ENCODE measurements around the gene TECPR1.
A peak's percentile ranks its signal among the peaks of the same experiment; 100 is the strongest.

Gene TECPR1

GRCh38 chr7:98284335-98285036 lies 32.5 kb upstream of the TECPR1 start:
- no peak for DNase-seq

DNA sequence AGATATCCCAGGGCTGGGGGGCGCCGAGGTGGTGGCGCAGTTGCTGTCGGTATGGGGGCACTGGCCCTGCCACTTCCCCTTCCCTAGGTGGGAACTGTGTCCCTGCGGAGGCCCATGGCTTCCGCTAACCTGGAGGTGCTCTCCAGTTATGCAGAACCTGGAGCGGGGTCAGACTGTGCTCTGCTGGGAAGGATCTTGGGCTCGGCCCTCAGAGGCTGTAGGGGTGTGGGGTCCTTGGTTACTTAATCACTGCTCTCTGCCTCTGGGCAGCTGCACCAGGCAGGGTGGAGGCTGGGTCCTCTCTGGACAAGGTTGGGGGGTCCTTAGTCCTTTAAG lies 31.8 kb upstream of the TECPR1 start:
- DNase-seq = no peak

- no peak for DNase-seq
Observed at GRCh38 chr7:98283127-98283886, 31.3 kb upstream of the TECPR1 start.

DNA sequence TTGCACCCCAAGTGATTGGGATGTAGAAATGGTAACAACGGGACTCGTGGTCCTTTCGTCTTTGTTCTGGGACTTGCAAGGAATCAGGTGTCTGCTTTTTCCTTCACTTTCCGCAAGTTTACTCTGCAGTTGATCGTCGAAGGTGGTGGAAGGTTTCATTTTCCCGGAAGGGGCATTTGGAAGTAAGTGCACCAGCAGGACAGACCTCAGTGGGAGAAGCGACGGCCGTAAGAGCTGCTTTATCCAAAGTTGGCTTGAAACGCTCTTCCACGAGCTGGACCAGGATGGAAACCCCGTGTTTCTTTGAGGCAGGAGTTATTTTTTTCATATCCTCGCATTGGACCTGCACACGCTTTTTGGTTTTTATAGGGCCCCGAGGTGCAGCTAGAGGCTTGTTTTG lies 30.7 kb upstream of the TECPR1 start:
- DNase-seq = no peak

- peak in 1 of 2 experiments; percentile 47 for DNase-seq
Observed at GRCh38 chr7:98281757-98282606, 29.9 kb upstream of the TECPR1 start.

DNA sequence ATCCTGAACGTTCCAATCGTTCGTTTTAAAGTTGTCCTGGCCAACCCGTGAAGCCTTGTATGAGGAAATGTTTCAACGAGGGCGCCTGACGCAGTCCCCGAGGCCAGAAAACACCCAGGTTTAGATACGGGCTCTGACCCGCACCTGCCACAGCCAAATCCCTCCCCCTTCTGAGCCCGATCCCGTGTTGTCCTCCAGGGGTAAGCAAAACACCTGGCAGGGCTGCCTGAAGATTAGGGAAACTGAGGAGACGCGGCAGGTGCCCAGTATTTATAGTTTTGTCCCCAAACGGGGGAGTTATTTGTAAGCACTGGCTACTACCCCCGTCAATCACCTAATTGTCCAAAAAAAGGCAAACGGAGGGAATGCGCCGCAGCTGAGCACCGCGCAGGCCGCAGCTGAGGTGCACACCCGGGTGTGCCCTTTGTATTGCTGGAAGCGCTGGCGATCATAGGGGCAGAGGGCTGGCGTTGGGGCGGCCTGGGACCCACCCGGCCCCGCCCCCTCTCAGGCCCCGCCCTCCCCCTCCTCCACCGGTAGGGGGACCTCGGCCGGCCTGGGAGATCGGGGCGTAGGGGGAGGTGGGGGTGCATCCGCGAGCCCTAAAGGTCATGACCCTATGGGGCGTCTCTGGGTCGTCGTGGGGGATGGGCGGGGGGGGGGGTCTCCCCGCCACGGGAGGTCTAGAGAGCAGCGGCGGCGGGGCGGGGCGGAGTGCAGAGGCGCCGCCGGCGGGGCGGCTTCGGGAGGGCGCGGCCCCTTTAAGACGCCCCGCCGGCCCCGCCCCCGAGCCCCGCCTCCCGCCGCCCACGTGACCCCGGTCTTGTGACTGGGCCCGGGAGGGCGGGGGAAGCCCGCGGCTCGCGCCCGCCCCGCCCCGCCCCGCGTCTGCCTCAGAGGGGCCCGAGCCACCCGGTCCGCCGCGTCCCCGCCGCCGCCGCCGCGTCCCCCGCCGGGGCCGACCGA lies 29.0 kb upstream of the TECPR1 start, which contains the start of gene BRI3:
TSS of gene BRI3 (plus strand) at position 896 of the 966 bp plus-strand sequence. CDS start 110 bp downstream, outside the sequence.
- DNase-seq = peak; percentile 91

- DNase-seq = no peak
Observed at GRCh38 chr7:98280296-98280695, 28.3 kb upstream of the TECPR1 start.

GRCh38 chr7:98278936-98279335 lies 26.9 kb upstream of the TECPR1 start:
- no peak for DNase-seq

- DNase-seq = no peak
Observed at GRCh38 chr7:98278408-98278807, 26.4 kb upstream of the TECPR1 start.

- DNase-seq = no peak
Observed at GRCh38 chr7:98276241-98276761, 24.3 kb upstream of the TECPR1 start.

DNA sequence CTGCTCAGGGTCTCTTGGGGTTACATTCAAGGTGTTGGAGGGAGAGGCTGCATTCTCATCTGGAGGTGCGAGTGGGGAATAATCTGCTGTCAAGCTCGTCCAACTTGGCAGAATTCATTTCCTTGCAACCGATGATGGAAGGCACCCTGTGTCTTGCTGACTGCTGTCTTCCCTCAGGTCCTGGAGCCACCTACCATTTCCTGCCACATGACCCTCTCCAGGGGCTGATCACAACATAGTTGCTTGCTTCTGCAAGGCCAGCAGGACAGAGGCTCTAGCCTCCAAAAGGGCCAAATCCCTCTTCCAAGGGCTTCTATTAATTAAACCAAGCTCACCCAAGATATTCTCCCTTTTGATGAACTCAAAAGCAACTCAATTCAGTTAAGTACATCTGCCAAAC lies 15.3 kb upstream of the TECPR1 start:
- no peak for DNase-seq

GRCh38 chr7:98266840-98267239 lies 14.8 kb upstream of the TECPR1 start:
- DNase-seq = no peak

DNA sequence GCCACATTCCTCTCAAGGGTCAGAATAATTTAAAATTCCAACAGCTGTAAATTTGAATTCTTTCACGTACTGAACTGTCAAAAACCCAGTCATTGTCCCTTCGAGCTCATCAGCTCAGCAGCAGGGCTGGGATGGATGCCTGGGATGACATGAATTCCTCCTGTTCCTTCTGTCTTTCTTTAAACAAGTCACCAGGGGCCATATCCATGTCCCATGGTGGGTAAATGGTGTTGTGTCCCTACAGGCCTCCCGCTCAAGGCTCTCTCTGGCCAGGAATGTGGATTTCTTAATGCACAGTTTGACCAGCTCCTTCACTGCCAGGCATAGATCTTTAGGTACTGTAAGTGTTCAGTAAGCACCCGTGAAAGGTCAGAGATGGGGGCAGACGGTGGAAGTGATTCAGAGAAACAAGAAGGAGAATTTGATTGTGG lies 13.8 kb upstream of the TECPR1 start:
- no peak for DNase-seq

DNA sequence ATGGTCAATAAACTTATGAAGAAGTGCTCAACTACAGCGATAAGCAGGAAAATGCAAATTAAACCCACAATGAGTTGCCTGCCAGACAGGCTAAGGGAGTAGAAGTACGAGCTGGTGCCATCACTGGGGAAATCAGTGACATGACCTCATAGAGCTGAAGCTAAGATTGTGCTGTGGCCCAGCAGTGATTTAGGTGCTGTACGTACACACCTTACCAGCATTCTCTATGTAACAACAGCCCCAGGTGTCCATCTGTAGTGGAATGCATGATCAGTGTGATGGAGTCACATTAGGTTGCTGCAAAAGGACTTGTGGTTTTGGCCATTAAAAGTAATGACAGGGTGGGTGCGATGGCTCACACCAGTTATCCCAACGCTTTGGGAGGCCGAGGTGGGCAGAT lies 5.7 kb upstream of the TECPR1 start:
- no peak for DNase-seq

GRCh38 chr7:98256431-98256830 lies 4.4 kb upstream of the TECPR1 start:
- DNase-seq = no peak

- DNase-seq = peak in 1 of 2 experiments; percentile 25
Observed at GRCh38 chr7:98254951-98255610, 3.0 kb upstream of the TECPR1 start.

DNA sequence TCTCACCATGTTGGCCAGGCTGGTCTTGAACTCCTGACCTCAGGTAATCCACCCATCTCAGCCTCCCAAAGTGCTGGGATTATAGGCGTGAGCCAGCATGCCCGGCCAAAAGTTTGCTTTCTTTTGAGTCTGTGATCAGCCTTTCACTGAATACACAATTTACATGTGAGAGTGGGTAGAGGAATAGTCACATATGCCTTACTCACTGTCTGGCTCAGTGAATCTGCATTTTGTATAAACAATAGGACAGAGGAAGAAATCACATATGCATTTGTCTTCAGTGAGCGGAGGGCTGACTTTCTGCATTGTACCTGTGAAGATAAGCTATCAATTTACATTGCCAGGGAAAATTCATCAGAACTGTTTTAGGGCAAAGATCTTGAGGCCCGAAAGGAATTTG lies 2.5 kb upstream of the TECPR1 start:
- no peak for DNase-seq

- DNase-seq = no peak
Observed at GRCh38 chr7:98252425-98253054, 508 bp upstream of the TECPR1 start.

- peak in 1 of 2 experiments; percentile 63 for DNase-seq
Observed at GRCh38 chr7:98251231-98251600, 816 bp downstream of the TECPR1 start.

- peak; percentile 55 to 56 for DNase-seq
Observed at GRCh38 chr7:98250789-98251188, 1.2 kb downstream of the TECPR1 start.

DNA sequence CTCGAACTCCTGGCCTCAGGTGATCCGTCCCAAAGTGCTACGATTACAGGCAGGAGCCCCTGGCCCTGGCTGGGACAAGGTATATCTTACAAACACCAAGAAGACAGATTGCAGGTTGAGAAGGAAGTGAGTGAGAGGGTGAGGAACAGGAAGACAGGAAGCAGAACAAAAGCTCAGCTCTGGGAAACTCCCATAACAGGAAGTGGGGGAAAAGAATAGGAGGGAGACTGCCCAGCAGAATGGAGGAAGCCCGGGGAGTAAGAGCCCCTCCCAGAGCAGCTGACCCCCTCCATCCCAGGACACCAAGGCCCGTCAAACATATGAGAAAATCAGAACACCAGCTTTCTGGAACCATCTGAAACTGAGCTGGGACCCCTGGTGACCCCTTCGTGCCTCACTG lies 2.9 kb downstream of the TECPR1 start:
- DNase-seq = no peak

Measured in activated T-cell treated with anti-CD3 and anti-CD28 coated beads, Interleukin-2, amount 50 U/mL, for 48 hours (primary cell).